ENCODE data around the gene FTCDNL1. TPM values are rescaled to one million over a fixed set of nuclear protein-coding genes. Genes with fewer than 3 reads are reported as not detected.

FTCDNL1 gene
- total RNA-seq, 1 donor from 2014 or later: 2.7 TPM

DNA sequence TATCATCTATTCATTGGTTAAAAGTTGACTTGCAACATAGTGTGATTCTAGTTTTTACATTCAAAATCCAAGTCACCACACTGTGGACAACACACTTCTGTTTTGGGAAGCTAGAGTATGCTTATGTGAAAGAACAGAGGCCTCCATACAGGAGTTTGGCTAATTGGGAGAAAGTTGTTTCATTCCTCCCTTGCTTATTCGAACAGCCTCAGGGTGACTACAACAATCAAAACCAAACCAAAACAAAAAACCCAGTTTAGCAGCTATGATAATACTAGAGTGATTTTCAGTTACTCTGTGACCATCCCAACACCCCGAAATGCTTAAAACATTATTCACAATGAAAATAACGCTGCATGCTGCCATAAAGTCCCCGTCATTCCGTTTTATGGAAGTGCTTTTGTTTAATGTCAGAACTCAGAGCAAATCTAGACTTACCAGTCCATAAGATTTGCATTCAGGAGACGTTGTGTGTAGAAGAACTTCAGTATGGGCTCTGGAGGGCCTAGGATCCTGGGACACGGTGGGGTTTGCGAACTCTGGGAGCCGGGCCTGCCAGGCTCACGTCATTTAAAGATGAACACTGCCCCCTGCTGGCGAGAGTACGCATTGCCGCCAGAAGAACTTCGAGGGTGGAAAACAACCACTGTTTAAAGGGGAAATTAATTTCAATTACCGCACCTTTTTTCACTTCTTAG, 111.4 kb downstream of the FTCDNL1 start:
- Histone ChIP-seq H3K79me2 (ENCODE audit: low read depth) (no peaks in the 10 kb centered on the region), H3K4me2 (no peak overlapping the region), H3K27ac (no peak overlapping the region), H3K4me1 (peaks cover 16% of the 10 kb centered on the region), H3K27me3 (no peaks in the 10 kb centered on the region), H3K36me3 (no peaks in the 10 kb centered on the region), H3K9me3 (ENCODE audit: low read depth) (no peaks in the 10 kb centered on the region), H3F3A (ENCODE audit: low read depth) (peaks cover 13% of the 10 kb centered on the region), H2AFZ (replicated peaks) (peak overlapping the region; percentile 22), H4K20me1 (ENCODE audit: low read depth) (no peaks in the 10 kb centered on the region), H3K4me3 (no peak overlapping the region), H3K9ac (no peak overlapping the region)
- TF ChIP-seq EZH2 (IDR thresholded peaks at IDR 0.05): no peak
- TF ChIP-seq, protein P1, sequence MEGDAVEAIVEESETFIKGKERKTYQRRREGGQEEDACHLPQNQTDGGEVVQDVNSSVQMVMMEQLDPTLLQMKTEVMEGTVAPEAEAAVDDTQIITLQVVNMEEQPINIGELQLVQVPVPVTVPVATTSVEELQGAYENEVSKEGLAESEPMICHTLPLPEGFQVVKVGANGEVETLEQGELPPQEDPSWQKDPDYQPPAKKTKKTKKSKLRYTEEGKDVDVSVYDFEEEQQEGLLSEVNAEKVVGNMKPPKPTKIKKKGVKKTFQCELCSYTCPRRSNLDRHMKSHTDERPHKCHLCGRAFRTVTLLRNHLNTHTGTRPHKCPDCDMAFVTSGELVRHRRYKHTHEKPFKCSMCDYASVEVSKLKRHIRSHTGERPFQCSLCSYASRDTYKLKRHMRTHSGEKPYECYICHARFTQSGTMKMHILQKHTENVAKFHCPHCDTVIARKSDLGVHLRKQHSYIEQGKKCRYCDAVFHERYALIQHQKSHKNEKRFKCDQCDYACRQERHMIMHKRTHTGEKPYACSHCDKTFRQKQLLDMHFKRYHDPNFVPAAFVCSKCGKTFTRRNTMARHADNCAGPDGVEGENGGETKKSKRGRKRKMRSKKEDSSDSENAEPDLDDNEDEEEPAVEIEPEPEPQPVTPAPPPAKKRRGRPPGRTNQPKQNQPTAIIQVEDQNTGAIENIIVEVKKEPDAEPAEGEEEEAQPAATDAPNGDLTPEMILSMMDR (IDR thresholded peaks at IDR 0.05): peak; percentile 95
- peak; percentile 83 for DNase-seq (ENCODE audit: low spot score)
- Mint-ChIP-seq H3K4me3 (no peak overlapping the region), H3K27me3 (ENCODE audit: insufficient read depth, low read depth) (no peaks in the 10 kb centered on the region), H3K9me3 (no peaks in the 10 kb centered on the region), H3K27ac (no peak overlapping the region), H3K36me3 (no peaks in the 10 kb centered on the region), H3K4me1 (no peaks in the 10 kb centered on the region)

DNA sequence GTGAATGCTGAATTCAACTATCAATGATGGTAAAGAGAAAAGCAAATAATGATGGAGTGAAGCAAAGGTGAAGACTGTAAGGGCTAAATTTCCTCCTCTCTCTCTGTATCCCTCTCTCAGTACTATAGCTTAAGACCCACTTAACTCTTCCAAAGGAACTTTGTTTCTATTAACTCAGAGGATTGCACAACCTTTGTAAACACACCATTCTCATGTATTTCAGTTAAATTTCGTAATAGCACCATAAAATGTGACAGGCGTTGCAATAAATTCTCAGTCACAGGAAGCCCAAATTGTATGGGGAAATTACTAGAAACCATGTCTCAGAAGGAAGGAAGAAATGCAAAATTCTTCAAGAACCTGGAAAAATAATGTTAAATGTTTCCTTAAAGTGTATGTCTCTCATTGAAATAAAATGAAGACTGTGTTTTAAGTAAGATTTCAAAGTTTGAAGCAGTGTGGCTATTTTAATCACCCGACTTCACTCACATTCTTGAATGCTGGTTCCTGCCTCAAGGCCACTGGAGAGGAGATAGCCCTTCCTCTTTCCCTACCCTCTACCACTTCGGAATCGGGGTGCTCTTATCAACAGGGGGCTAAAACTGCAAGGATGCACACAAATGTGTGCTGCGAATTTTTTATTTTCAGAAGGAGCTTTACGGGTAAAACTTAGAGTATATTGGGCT, 112.1 kb downstream of the FTCDNL1 start:
- DNase-seq (ENCODE audit: low spot score): no peak
- Histone ChIP-seq H3F3A (ENCODE audit: low read depth) (peaks cover 13% of the 10 kb centered on the region), H3K27ac (no peak overlapping the region), H3K9me3 (ENCODE audit: low read depth) (no peaks in the 10 kb centered on the region), H3K9ac (no peak overlapping the region), H3K4me3 (no peak overlapping the region), H4K20me1 (ENCODE audit: low read depth) (no peaks in the 10 kb centered on the region), H3K27me3 (no peaks in the 10 kb centered on the region), H3K4me1 (peaks cover 15% of the 10 kb centered on the region), H3K36me3 (no peaks in the 10 kb centered on the region), H2AFZ (replicated peaks) (no peak overlapping the region), H3K79me2 (ENCODE audit: low read depth) (no peaks in the 10 kb centered on the region), H3K4me2 (no peak overlapping the region)
- H3K9me3 Mint-ChIP-seq: no peaks in the 10 kb centered on the region
- H3K4me3 Mint-ChIP-seq: no peak overlapping the region
- no peaks in the 10 kb centered on the region for H3K36me3 Mint-ChIP-seq
- TF ChIP-seq EZH2phosphoT487 (IDR thresholded peaks at IDR 0.05): no peak
- no peak for TF ChIP-seq EZH2 (IDR thresholded peaks at IDR 0.05)
- no peaks in the 10 kb centered on the region for H3K27me3 Mint-ChIP-seq (ENCODE audit: insufficient read depth, low read depth)
- no peak overlapping the region for H3K27ac Mint-ChIP-seq
- no peaks in the 10 kb centered on the region for H3K4me1 Mint-ChIP-seq

DNA sequence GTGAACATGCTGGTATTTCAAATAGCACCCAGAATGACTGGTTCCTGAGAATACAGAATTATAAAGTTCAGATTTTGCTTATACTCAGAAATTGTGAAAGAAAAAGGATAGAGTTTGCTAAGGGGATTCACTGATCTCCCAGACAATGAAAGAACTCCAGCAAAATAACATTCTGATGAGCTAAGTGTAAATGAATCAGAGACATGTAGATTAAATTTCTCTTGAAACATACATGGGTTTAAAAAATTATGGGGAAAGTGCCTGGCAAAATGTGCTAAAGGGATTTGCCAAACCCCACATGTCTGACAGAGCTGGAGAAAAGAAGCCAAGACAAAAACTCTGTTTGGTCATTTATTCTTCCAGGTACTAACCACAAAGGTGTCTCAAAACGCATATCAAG, 116.3 kb downstream of the FTCDNL1 start:
- Mint-ChIP-seq H3K36me3 (no peaks in the 10 kb centered on the region), H3K9me3 (peaks cover 2% of the 10 kb centered on the region), H3K4me3 (no peak overlapping the region), H3K27ac (no peak overlapping the region), H3K27me3 (ENCODE audit: insufficient read depth, low read depth) (peaks cover 5% of the 10 kb centered on the region), H3K4me1 (no peaks in the 10 kb centered on the region)
- H2AFZ ChIP-seq (replicated peaks): no peak overlapping the region
- H3K9me3 ChIP-seq (ENCODE audit: low read depth): no peaks in the 10 kb centered on the region
- H3K79me2 ChIP-seq (ENCODE audit: low read depth): no peaks in the 10 kb centered on the region
- H3F3A ChIP-seq (ENCODE audit: low read depth): no peaks in the 10 kb centered on the region
- DNase-seq (ENCODE audit: low spot score): no peak
- H3K27me3 ChIP-seq: no peaks in the 10 kb centered on the region
- no peak overlapping the region for H3K4me3 ChIP-seq
- no peaks in the 10 kb centered on the region for H4K20me1 ChIP-seq (ENCODE audit: low read depth)
- no peak overlapping the region for H3K27ac ChIP-seq
- no peak overlapping the region for H3K9ac ChIP-seq
- no peaks in the 10 kb centered on the region for H3K36me3 ChIP-seq
- H3K4me1 ChIP-seq: no peaks in the 10 kb centered on the region
- no peak overlapping the region for H3K4me2 ChIP-seq
- TF ChIP-seq EZH2 (IDR thresholded peaks at IDR 0.05) (no peak), EZH2phosphoT487 (IDR thresholded peaks at IDR 0.05) (no peak)
- TF ChIP-seq, protein P1 (IDR thresholded peaks at IDR 0.05): no peak

DNA sequence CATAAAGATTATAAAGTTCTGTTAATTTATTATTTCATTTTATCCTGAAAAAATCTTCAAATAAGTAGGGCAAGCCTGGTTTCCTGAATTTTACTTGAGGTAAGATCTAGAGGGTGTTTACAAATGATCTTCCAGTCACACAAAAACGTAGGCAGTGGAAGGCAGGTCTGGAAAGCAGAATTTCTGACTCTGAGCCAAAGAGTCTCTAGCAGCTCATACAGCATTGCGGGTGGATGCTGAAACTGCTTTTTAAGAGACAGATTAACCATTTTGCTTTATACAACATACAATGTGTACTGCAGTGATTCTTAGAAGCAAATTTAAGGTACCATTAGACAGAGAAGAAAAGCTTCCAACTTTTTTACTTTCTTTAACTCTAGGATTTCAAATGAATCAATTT, 117.0 kb downstream of the FTCDNL1 start:
- Mint-ChIP-seq H3K27me3 (ENCODE audit: insufficient read depth, low read depth) (peaks cover 5% of the 10 kb centered on the region), H3K4me3 (no peak overlapping the region), H3K4me1 (no peaks in the 10 kb centered on the region), H3K36me3 (no peaks in the 10 kb centered on the region), H3K9me3 (peaks cover 2% of the 10 kb centered on the region), H3K27ac (no peak overlapping the region)
- H3K9me3 ChIP-seq (ENCODE audit: low read depth): no peaks in the 10 kb centered on the region
- H3K4me3 ChIP-seq: no peak overlapping the region
- TF ChIP-seq, protein P1 (IDR thresholded peaks at IDR 0.05): no peak
- TF ChIP-seq EZH2 (IDR thresholded peaks at IDR 0.05) (no peak), EZH2phosphoT487 (IDR thresholded peaks at IDR 0.05) (no peak)
- H3K36me3 ChIP-seq: no peaks in the 10 kb centered on the region
- no peaks in the 10 kb centered on the region for H4K20me1 ChIP-seq (ENCODE audit: low read depth)
- no peaks in the 10 kb centered on the region for H3K79me2 ChIP-seq (ENCODE audit: low read depth)
- H3K4me1 ChIP-seq: no peaks in the 10 kb centered on the region
- no peak overlapping the region for H3K4me2 ChIP-seq
- H3K27me3 ChIP-seq: no peaks in the 10 kb centered on the region
- no peak overlapping the region for H3K27ac ChIP-seq
- no peak overlapping the region for H2AFZ ChIP-seq (replicated peaks)
- no peak overlapping the region for H3K9ac ChIP-seq
- no peaks in the 10 kb centered on the region for H3F3A ChIP-seq (ENCODE audit: low read depth)
- no peak for DNase-seq (ENCODE audit: low spot score)

Data from neural progenitor cell (in vitro differentiated cells).